HG02870 (cell line): ENCODE measurements around the gene SELENOW.

Experiments
- ATAC-seq: cut with Tn5 transposase; IDR thresholded peaks from one replicate; pipeline ENCODE4 v1.9.1; 2021; ENCODE audit warnings: mild to moderate bottlenecking, moderate library complexity; ENCODE audit not compliant: unreplicated experiment

SELENOW gene

GRCh38 chr19:47819858-47820257, 41.4 kb downstream of the SELENOW start:
- ATAC-seq = no peak

- ATAC-seq = no peak
Measured at GRCh38 chr19:47820410-47820809, 41.9 kb downstream of the SELENOW start.

- ATAC-seq = no peak
Measured at GRCh38 chr19:47821460-47822020, 43.0 kb downstream of the SELENOW start, which contains the start of gene CRX. TSS of gene CRX (plus strand) at chr19:47821937. CDS start at chr19:47834444, 12,507 bp downstream.

GRCh38 chr19:47824396-47824795, 45.9 kb downstream of the SELENOW start:
- no peak for ATAC-seq

GRCh38 chr19:47826800-47827199, 48.3 kb downstream of the SELENOW start:
- ATAC-seq = no peak

GRCh38 chr19:47832723-47833122, 54.2 kb downstream of the SELENOW start:
- ATAC-seq = no peak
